Measurements from ENCODE around the gene SUMO3.

- TF ChIP-seq CTCF (IDR thresholded peaks at IDR 0.05) (no peak), ZFX (IDR thresholded peaks at IDR 0.05; ENCODE audit: borderline replicate concordance) (no peak)
These were observed 33.2 kb upstream of the SUMO3 start for GRCh38 chr21:44850905-44851657.

Data from 22Rv1 (cell line).